H9 (cell line): ENCODE data around the gene FDX1. TPM values are rescaled to one million over a fixed set of nuclear protein-coding genes. Genes with fewer than 3 reads are reported as not detected.

Source experiments
- DNase-seq: peaks from one replicate; pipeline ENCODE4 v3.0.0-alpha.2; 2017
- H2AFZ ChIP-seq: one replicate; pipeline ENCODE4 v1.6.1; 2013; ENCODE audit warnings: mild to moderate bottlenecking, low read length, control low read depth, moderate library complexity
- H2AK5ac ChIP-seq: 2 replicates; pipeline ENCODE4 v1.6.1; 2013; ENCODE audit warnings: low read length, control low read depth, mixed read lengths; ENCODE audit not compliant: insufficient read length
- H2BK120ac ChIP-seq: one replicate; pipeline ENCODE4 v1.6.1; 2013; ENCODE audit warnings: low read depth, mild to moderate bottlenecking, low read length, control low read depth, inconsistent platforms; ENCODE audit not compliant: poor library complexity, severe bottlenecking
- H2BK12ac ChIP-seq: 2 replicates; pipeline ENCODE4 v1.6.1; 2013; ENCODE audit warnings: low read length, control low read depth, mixed read lengths, low read depth; ENCODE audit not compliant: insufficient read length
- H2BK15ac ChIP-seq: 2 replicates; pipeline ENCODE4 v1.6.1; 2013; ENCODE audit warnings: low read depth, low read length, control low read depth
- H2BK20ac ChIP-seq: one replicate; pipeline ENCODE4 v1.6.1; 2013; ENCODE audit warnings: low read depth, mild to moderate bottlenecking, low read length, control low read depth, inconsistent platforms; ENCODE audit not compliant: poor library complexity, severe bottlenecking
- H2BK5ac ChIP-seq: 2 replicates; pipeline ENCODE4 v1.6.1; 2013; ENCODE audit warnings: low read length, control low read depth, mixed read lengths; ENCODE audit not compliant: insufficient read length
- H3K14ac ChIP-seq: 2 replicates; pipeline ENCODE4 v1.6.1; 2013; ENCODE audit warnings: low read length, control low read depth; ENCODE audit not compliant: insufficient read depth
- H3K18ac ChIP-seq: 2 replicates; pipeline ENCODE4 v1.6.1; 2013; ENCODE audit warnings: low read depth, mild to moderate bottlenecking, mixed read lengths, low read length, control low read depth; ENCODE audit not compliant: insufficient read length
- H3K23ac ChIP-seq: 2 replicates; pipeline ENCODE4 v1.6.1; 2013; ENCODE audit warnings: low read length, control low read depth, mixed read lengths, low read depth; ENCODE audit not compliant: insufficient read length
- H3K23me2 ChIP-seq: 2 replicates; pipeline ENCODE4 v1.6.1; 2013; ENCODE audit warnings: low read depth, mild to moderate bottlenecking, mixed read lengths, low read length, control low read depth; ENCODE audit not compliant: insufficient read length, poor library complexity, severe bottlenecking
- H3K27ac ChIP-seq: 2 replicates; pipeline ENCODE4 v1.5.1; 2013; ENCODE audit warnings: low read length, control low read depth, mixed read lengths, low read depth; ENCODE audit not compliant: insufficient read length
- H3K27me3 ChIP-seq: 2 replicates; pipeline ENCODE4 v1.6.1; 2013; ENCODE audit warnings: low read length, control low read depth, inconsistent platforms; ENCODE audit not compliant: insufficient read depth
- H3K4ac ChIP-seq: 2 replicates; pipeline ENCODE4 v1.6.1; 2013; ENCODE audit warnings: low read depth, mild to moderate bottlenecking, control low read depth, inconsistent platforms, low read length, moderate library complexity
- H3K4me1 ChIP-seq: 2 replicates; pipeline ENCODE4 v1.6.1; 2013; ENCODE audit warnings: low read length, control low read depth, inconsistent platforms; ENCODE audit not compliant: insufficient read depth
- H3K4me2 ChIP-seq: 2 replicates; pipeline ENCODE4 v1.6.1; 2013; ENCODE audit warnings: low read length, control low read depth, mixed read lengths; ENCODE audit not compliant: insufficient read length, insufficient read depth
- H3K56ac ChIP-seq: 2 replicates; pipeline ENCODE4 v1.6.1; 2013; ENCODE audit warnings: low read depth, mild to moderate bottlenecking, mixed read lengths, low read length, control low read depth; ENCODE audit not compliant: insufficient read length
- H3K79me1 ChIP-seq: 2 replicates; pipeline ENCODE4 v1.6.1; 2013; ENCODE audit warnings: low read depth, mild to moderate bottlenecking, moderate library complexity, low read length, control low read depth, inconsistent platforms; ENCODE audit not compliant: insufficient read depth, poor library complexity, severe bottlenecking
- H3K79me2 ChIP-seq: 2 replicates; pipeline ENCODE4 v1.6.1; 2013; ENCODE audit warnings: low read length, control low read depth, inconsistent platforms; ENCODE audit not compliant: insufficient read depth
- H3K9ac ChIP-seq: 2 replicates; pipeline ENCODE4 v1.6.1; 2013; ENCODE audit warnings: low read length, control low read depth, mixed read lengths; ENCODE audit not compliant: insufficient read length; ENCODE audit errors: extremely low read depth
- H3K9me3 ChIP-seq: one replicate; pipeline ENCODE4 v1.6.1; 2013; ENCODE audit warnings: low read depth, low read length, inconsistent platforms; ENCODE audit not compliant: control insufficient read depth
- H3T11ph ChIP-seq: one replicate; pipeline ENCODE4 v1.6.1; 2013; ENCODE audit warnings: mild to moderate bottlenecking, low read length, control low read depth, inconsistent platforms
- H4K20me1 ChIP-seq: one replicate; pipeline ENCODE4 v1.6.1; 2013; ENCODE audit not compliant: control insufficient read depth, insufficient read length, insufficient read depth
- H4K5ac ChIP-seq: 2 replicates; pipeline ENCODE4 v1.6.1; 2013; ENCODE audit warnings: low read depth, mild to moderate bottlenecking, mixed read lengths, low read length, control low read depth; ENCODE audit not compliant: insufficient read length
- H4K8ac ChIP-seq: replicated peaks from 2 replicates; pipeline ENCODE4 v1.6.1; 2013; ENCODE audit warnings: low read length, control low read depth, mixed read lengths, low read depth; ENCODE audit not compliant: insufficient read length
- H4K91ac ChIP-seq: 2 replicates; pipeline ENCODE4 v1.6.1; 2013; ENCODE audit warnings: low read depth, mild to moderate bottlenecking, moderate library complexity, mixed read lengths, low read length, control low read depth; ENCODE audit not compliant: insufficient read length
- H3K27ac Mint-ChIP-seq, 3 experiments: 2 replicates in 2 of 3; 3 replicates in 1 of 3; pipeline ENCODE4 v1.8.0; 2020 to 2021; ENCODE audit warnings: mixed read lengths in 3 of 3, mild to moderate bottlenecking in 1 of 3, moderate library complexity in 1 of 3
- H3K27me3 Mint-ChIP-seq: 2 replicates; pipeline ENCODE4 v1.8.0; 2021; ENCODE audit warnings: low read depth, mild to moderate bottlenecking, moderate library complexity, mixed read lengths
- H3K36me3 Mint-ChIP-seq, 3 experiments: 2 replicates in 2 of 3; 3 replicates in 1 of 3; pipeline ENCODE4 v1.8.0; 2020 to 2021; ENCODE audit warnings: low read depth in 3 of 3, mixed read lengths in 3 of 3; ENCODE audit not compliant: insufficient read depth in 1 of 3
- H3K4me1 Mint-ChIP-seq, 2 experiments: 2 replicates each; pipeline ENCODE4 v1.8.0; 2020; ENCODE audit warnings: mixed read lengths in 2 of 2
- H3K4me3 Mint-ChIP-seq, 2 experiments: 2 replicates in 1 of 2; 3 replicates in 1 of 2; pipeline ENCODE4 v1.8.0; 2020 to 2021; ENCODE audit warnings: mild to moderate bottlenecking in 2 of 2, mixed read lengths in 2 of 2, moderate library complexity in 1 of 2
- H3K9me3 Mint-ChIP-seq, 2 experiments: 2 replicates in 1 of 2; 3 replicates in 1 of 2; pipeline ENCODE4 v1.8.0; 2020; ENCODE audit warnings: mild to moderate bottlenecking in 2 of 2, mixed read lengths in 2 of 2, moderate library complexity in 1 of 2
- WGBS: extraction: QIAGEN DNeasy Blood & Tissue Kit; methylation state at CpG from one replicate; pipeline ENCODE4 v1.1.7; 2013; ENCODE audit warnings: missing lambda C conversion rate, low lambda C conversion rate, mixed read lengths; ENCODE audit not compliant: insufficient read length; ENCODE audit errors: extremely low coverage; 5-methylcytosine and 5-hydroxymethylcytosine counted together
- total RNA-seq: library from RNA; stranded (reverse); gene quantifications from 2 replicates; pipeline ENCODE4 v1.2.1, GENCODE V29; 2021
- TF ChIP-seq, protein P1 (sequence below): fragments of 200-600 bp; sonication (generic); conservative IDR thresholded peaks from 3 replicates; pipeline ENCODE4 v1.8.0; 2021; ENCODE audit warnings: antibody characterized with exemption, mild to moderate bottlenecking

FDX1 gene
- total RNA-seq, 1 experiment from 2014 or later, result 10.1 TPM

DNA sequence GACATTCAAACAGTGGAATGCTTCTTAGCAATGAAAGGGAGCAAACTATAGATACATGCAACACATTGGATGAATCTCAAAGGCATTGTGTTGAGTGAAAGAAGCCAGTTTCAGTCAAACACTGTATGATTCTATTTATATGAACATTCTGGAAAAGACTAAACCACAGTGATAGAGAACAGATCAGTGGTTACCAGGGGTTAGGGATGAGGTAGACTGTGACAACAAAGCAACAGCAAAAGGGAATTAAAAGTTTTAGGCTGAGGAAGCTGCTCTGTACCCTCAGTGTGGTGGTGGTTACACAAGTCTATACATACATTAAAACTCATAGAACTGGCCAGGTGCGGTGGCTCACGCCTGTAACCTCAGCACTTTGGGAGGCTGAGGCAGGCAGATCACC, 23.0 kb downstream of the FDX1 start:
- Histone ChIP-seq H3K9ac (no peak overlapping the region), H3K23me2 (no peaks in the 10 kb centered on the region), H3K4me2 (no peak overlapping the region), H2AK5ac (no peak overlapping the region), H4K8ac (no peak overlapping the region), H4K5ac (no peak overlapping the region), H3K56ac (no peak overlapping the region), H2AFZ (no peak overlapping the region), H3K27me3 (no peaks in the 10 kb centered on the region), H3K23ac (no peak overlapping the region), H4K91ac (no peak overlapping the region), H2BK20ac (no peak overlapping the region), H2BK15ac (no peak overlapping the region), H3T11ph (no peak overlapping the region), H3K79me2 (no peaks in the 10 kb centered on the region), H3K14ac (no peak overlapping the region), H3K9me3 (no peaks in the 10 kb centered on the region), H3K79me1 (no peaks in the 10 kb centered on the region), H2BK120ac (no peak overlapping the region), H2BK5ac (no peak overlapping the region), H3K18ac (no peak overlapping the region), H4K20me1 (no peaks in the 10 kb centered on the region), H3K4ac (no peak overlapping the region), H3K27ac (no peak overlapping the region), H2BK12ac (no peak overlapping the region), H3K4me1 (no peaks in the 10 kb centered on the region)
- no peaks in the 10 kb centered on the region for H3K4me1 Mint-ChIP-seq
- no peaks in the 10 kb centered on the region for H3K27me3 Mint-ChIP-seq
- TF ChIP-seq, protein P1, sequence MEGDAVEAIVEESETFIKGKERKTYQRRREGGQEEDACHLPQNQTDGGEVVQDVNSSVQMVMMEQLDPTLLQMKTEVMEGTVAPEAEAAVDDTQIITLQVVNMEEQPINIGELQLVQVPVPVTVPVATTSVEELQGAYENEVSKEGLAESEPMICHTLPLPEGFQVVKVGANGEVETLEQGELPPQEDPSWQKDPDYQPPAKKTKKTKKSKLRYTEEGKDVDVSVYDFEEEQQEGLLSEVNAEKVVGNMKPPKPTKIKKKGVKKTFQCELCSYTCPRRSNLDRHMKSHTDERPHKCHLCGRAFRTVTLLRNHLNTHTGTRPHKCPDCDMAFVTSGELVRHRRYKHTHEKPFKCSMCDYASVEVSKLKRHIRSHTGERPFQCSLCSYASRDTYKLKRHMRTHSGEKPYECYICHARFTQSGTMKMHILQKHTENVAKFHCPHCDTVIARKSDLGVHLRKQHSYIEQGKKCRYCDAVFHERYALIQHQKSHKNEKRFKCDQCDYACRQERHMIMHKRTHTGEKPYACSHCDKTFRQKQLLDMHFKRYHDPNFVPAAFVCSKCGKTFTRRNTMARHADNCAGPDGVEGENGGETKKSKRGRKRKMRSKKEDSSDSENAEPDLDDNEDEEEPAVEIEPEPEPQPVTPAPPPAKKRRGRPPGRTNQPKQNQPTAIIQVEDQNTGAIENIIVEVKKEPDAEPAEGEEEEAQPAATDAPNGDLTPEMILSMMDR, result no peak
- H3K27ac Mint-ChIP-seq, result no peak overlapping the region; a peak in 1 of 7 replicates
- no CpG with 5 or more reads among the region's 2 CpGs for WGBS
- H3K36me3 Mint-ChIP-seq, result peaks cover 0 to 4% (median 3%) of the 10 kb centered on the region in 3 experiments; a peak in 5 of 7 replicates
- DNase-seq, result no peak
- no peak overlapping the region for H3K4me3 Mint-ChIP-seq
- no peaks in the 10 kb centered on the region for H3K9me3 Mint-ChIP-seq
